Measurements from ENCODE around the gene RCHY1. TPM values are rescaled to one million over a fixed set of nuclear protein-coding genes. Genes with fewer than 3 reads are reported as not detected.
"Not testable (repeated sequence)": the region's sequence is repeated elsewhere in the genome, so short reads cannot be mapped to it uniquely, and the experiment has no call there.

RCHY1 gene
- total RNA-seq, 1 donor from 2014 or later, result 24.2 TPM

- intact Hi-C loops (cut with micrococcal nuclease), result no loop called here
Measured at GRCh38 chr4:75516144-75516543, 1.9 kb upstream of the RCHY1 start.

- intact Hi-C loops (cut with micrococcal nuclease), result loop anchor here (1.0 to 2.0 kb wide), 5 partner anchors 24 to 633 kb away; partner anchors contain the start of genes G3BP2, NUP54 and USO1
Measured at GRCh38 chr4:75514949-75515612, 878 bp upstream of the RCHY1 start.

- intact Hi-C loops (cut with micrococcal nuclease), result loop anchor here (1.0 to 2.0 kb wide), 5 partner anchors 23 to 635 kb away; partner anchors contain the start of genes G3BP2, NUP54 and USO1
Measured at GRCh38 chr4:75513526-75514130, 575 bp downstream of the RCHY1 start.

- intact Hi-C loops (cut with micrococcal nuclease), result no loop called here
Measured at GRCh38 chr4:75512386-75513211, 1.6 kb downstream of the RCHY1 start.

GRCh38 chr4:75511841-75512240, 2.4 kb downstream of the RCHY1 start:
- intact Hi-C loops (cut with micrococcal nuclease), result no loop called here

- intact Hi-C loops (cut with micrococcal nuclease), result not testable (repeated sequence)
Measured at GRCh38 chr4:75509592-75509991, 4.6 kb downstream of the RCHY1 start.

GRCh38 chr4:75505630-75506029, 8.6 kb downstream of the RCHY1 start:
- intact Hi-C loops (cut with micrococcal nuclease), result no loop called here

- intact Hi-C loops (cut with micrococcal nuclease), result no loop called here
Measured at GRCh38 chr4:75502671-75503070, 11.5 kb downstream of the RCHY1 start.

GRCh38 chr4:75499900-75500299, 14.3 kb downstream of the RCHY1 start:
- intact Hi-C loops (cut with micrococcal nuclease), result loop anchor here (10.0 kb wide), 1 partner anchor 625 kb away; no protein-coding TSS in a partner anchor

GRCh38 chr4:75498041-75498440, 16.2 kb downstream of the RCHY1 start:
- intact Hi-C loops (cut with micrococcal nuclease), result loop anchor here (10.0 kb wide), 1 partner anchor 623 kb away; no protein-coding TSS in a partner anchor

- intact Hi-C loops (cut with micrococcal nuclease), result loop anchor here (10.0 kb wide), 1 partner anchor 622 kb away; no protein-coding TSS in a partner anchor
Measured at GRCh38 chr4:75497133-75497532, 17.1 kb downstream of the RCHY1 start.

- intact Hi-C loops (cut with micrococcal nuclease), result loop anchor here (10.0 kb wide), 1 partner anchor 622 kb away; no protein-coding TSS in a partner anchor
Measured at GRCh38 chr4:75496406-75496805, 17.8 kb downstream of the RCHY1 start.

GRCh38 chr4:75495476-75495875, 18.7 kb downstream of the RCHY1 start:
- intact Hi-C loops (cut with micrococcal nuclease), result loop anchor here (10.0 kb wide), 1 partner anchor 621 kb away; no protein-coding TSS in a partner anchor

GRCh38 chr4:75494563-75494962, 19.6 kb downstream of the RCHY1 start:
- intact Hi-C loops (cut with micrococcal nuclease), result loop anchor here (10.0 kb wide), 1 partner anchor 620 kb away; no protein-coding TSS in a partner anchor

- intact Hi-C loops (cut with micrococcal nuclease), result loop anchor here (2.0 to 10.0 kb wide), 2 partner anchors 25 to 615 kb away; partner anchors contain the start of genes RCHY1 and THAP6
Measured at GRCh38 chr4:75490155-75490554, 24.0 kb downstream of the RCHY1 start.

- intact Hi-C loops (cut with micrococcal nuclease), result no loop called here
Measured at GRCh38 chr4:75484190-75484589, 30.0 kb downstream of the RCHY1 start.

GRCh38 chr4:75477201-75477600, 37.0 kb downstream of the RCHY1 start:
- intact Hi-C loops (cut with micrococcal nuclease), result no loop called here

- intact Hi-C loops (cut with micrococcal nuclease), result no loop called here
Measured at GRCh38 chr4:75470738-75471137, 43.5 kb downstream of the RCHY1 start.

GRCh38 chr4:75469896-75470295, 44.3 kb downstream of the RCHY1 start:
- intact Hi-C loops (cut with micrococcal nuclease), result no loop called here

- intact Hi-C loops (cut with micrococcal nuclease), result no loop called here
Measured at GRCh38 chr4:75457365-75457764, 56.8 kb downstream of the RCHY1 start.

GRCh38 chr4:75434105-75434504, 80.1 kb downstream of the RCHY1 start:
- intact Hi-C loops (cut with micrococcal nuclease), result no loop called here
